Measurements from ENCODE around the gene PARVB. TPM values are rescaled to one million over a fixed set of nuclear protein-coding genes. Genes with fewer than 3 reads are reported as not detected.

The PARVB gene
- total RNA-seq, 1 donor from 2014 or later = 22.1 TPM

DNA sequence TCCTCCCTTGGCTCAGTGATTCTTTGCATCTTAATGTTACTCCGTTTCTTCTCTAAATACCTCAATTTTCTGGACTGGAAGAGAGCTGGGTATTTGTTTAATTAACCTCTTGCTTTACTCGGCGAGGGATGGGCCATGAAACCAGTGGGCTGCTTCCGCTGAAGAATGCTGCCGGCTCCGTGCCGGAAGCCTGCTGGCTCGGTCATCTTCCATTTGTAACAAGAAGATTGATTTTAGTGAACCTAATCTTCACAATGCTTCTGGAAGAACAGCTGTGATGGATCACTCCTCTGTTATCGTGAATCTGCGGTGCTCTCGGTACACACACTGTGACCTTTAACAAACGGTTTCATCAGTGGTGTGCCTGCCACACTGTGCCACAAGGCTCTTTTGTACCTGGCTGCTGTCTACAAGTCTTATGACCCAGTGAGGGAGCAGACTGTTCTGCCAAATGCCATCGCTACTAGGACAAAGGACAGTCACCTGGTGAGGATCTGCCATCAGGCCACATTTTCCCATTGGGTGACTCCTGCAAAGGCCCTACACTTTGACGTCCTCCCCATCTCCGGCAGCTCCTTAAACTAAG lies 25.3 kb upstream of the PARVB start:
- Mint-ChIP-seq H3K36me3 (peaks cover 35% of the 10 kb centered on the region), H3K27ac (no peak overlapping the region), H3K4me1 (peaks cover 14% of the 10 kb centered on the region), H3K9me3 (no peaks in the 10 kb centered on the region), H3K27me3 (ENCODE audit: low read depth) (no peaks in the 10 kb centered on the region), H3K4me3 (no peak overlapping the region)
- TF ChIP-seq, protein P1, sequence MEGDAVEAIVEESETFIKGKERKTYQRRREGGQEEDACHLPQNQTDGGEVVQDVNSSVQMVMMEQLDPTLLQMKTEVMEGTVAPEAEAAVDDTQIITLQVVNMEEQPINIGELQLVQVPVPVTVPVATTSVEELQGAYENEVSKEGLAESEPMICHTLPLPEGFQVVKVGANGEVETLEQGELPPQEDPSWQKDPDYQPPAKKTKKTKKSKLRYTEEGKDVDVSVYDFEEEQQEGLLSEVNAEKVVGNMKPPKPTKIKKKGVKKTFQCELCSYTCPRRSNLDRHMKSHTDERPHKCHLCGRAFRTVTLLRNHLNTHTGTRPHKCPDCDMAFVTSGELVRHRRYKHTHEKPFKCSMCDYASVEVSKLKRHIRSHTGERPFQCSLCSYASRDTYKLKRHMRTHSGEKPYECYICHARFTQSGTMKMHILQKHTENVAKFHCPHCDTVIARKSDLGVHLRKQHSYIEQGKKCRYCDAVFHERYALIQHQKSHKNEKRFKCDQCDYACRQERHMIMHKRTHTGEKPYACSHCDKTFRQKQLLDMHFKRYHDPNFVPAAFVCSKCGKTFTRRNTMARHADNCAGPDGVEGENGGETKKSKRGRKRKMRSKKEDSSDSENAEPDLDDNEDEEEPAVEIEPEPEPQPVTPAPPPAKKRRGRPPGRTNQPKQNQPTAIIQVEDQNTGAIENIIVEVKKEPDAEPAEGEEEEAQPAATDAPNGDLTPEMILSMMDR (IDR thresholded peaks at IDR 0.05; ENCODE audit: unreplicated experiment) = no peak
- no peak for DNase-seq (ENCODE audit: low spot score in 2 of 2, unreplicated experiment in 2 of 2)

DNA sequence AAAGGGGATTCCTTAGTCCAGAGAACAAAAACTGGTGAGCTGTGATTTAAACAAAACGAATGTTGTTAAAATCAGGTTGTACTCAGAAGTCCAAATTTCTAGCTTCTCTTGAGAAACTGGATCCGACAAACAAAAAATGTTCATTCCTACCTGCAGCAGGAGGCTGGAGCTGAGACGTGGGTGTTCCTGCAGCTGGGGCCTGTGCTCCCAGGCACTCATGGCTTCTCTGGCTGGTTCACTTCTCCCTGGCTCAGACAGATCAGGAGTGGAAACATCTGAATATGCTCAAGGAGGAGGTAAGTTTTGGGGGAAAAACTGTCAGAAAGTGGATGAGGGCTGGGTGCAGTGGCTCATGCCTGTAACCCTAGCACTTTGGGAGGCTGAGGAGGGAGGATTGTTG lies 24.7 kb upstream of the PARVB start:
- Mint-ChIP-seq H3K27ac (no peak overlapping the region), H3K9me3 (no peaks in the 10 kb centered on the region), H3K27me3 (ENCODE audit: low read depth) (no peaks in the 10 kb centered on the region), H3K4me3 (no peak overlapping the region), H3K4me1 (peaks cover 19% of the 10 kb centered on the region), H3K36me3 (peaks cover 32% of the 10 kb centered on the region)
- DNase-seq (ENCODE audit: low spot score in 2 of 2, unreplicated experiment in 2 of 2) = no peak
- TF ChIP-seq, protein P1 (IDR thresholded peaks at IDR 0.05; ENCODE audit: unreplicated experiment) = no peak

DNA sequence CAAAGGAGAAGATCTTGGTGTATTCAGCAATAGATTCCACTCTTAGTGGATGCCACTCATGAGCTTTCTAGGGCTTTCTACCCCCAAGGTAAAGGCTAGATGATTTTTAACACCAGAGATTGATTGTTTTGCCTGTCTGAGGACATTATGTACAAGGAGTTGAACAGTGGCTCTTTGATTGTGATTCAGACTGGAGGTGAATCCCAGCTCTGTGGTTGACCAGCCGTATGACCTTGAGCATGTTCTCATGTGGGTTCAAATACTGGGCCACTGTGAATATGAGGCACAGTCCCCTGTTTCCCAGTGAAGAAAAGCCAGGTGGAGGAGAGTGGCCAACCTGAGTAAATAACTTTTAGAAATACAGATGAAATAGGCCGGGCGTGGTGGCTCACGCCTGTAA lies 24.0 kb upstream of the PARVB start:
- Mint-ChIP-seq H3K36me3 (peaks cover 26% of the 10 kb centered on the region), H3K27ac (no peak overlapping the region), H3K4me3 (no peak overlapping the region), H3K4me1 (peaks cover 22% of the 10 kb centered on the region), H3K27me3 (ENCODE audit: low read depth) (no peaks in the 10 kb centered on the region), H3K9me3 (no peaks in the 10 kb centered on the region)
- no peak for DNase-seq (ENCODE audit: low spot score in 2 of 2, unreplicated experiment in 2 of 2)
- TF ChIP-seq, protein P1 (IDR thresholded peaks at IDR 0.05; ENCODE audit: unreplicated experiment) = no peak

DNA sequence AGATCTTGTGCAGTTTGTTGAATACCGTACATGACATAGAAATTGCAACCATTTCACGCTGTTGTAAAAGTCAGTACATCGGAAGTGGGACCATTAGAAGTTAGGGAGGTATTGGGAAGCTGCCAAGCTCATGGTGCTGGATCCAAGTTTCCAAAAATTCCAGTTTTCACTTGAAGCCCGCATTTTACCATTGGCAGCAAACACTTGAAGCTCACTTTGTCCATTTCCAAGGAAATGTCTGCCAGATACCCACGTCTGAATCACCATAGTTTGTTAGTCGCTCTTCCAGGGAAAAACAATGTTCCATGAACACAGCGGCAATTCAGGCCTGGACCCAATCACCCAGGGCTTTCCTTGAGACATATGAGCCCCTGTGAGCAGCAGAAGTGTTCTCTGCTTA lies 22.6 kb upstream of the PARVB start:
- Mint-ChIP-seq H3K36me3 (peaks cover 30% of the 10 kb centered on the region), H3K27ac (no peak overlapping the region)
- DNase-seq (ENCODE audit: low spot score in 2 of 2, unreplicated experiment in 2 of 2) = no peak

GRCh38 chr22:44002324-44002723 lies 21.8 kb upstream of the PARVB start:
- H3K36me3 Mint-ChIP-seq = peaks cover 32% of the 10 kb centered on the region
- TF ChIP-seq, protein P1 (IDR thresholded peaks at IDR 0.05; ENCODE audit: unreplicated experiment) = no peak
- DNase-seq (ENCODE audit: low spot score in 2 of 2, unreplicated experiment in 2 of 2) = no peak
- H3K27ac Mint-ChIP-seq = peak overlapping the region; percentile 53
- no peak overlapping the region for H3K4me3 Mint-ChIP-seq
- peaks cover 7% of the 10 kb centered on the region for H3K9me3 Mint-ChIP-seq
- peaks cover 22% of the 10 kb centered on the region for H3K4me1 Mint-ChIP-seq
- no peaks in the 10 kb centered on the region for H3K27me3 Mint-ChIP-seq (ENCODE audit: low read depth)

More for the DNA sequence above, 22.6 kb upstream of the PARVB start:
- peaks cover 7% of the 10 kb centered on the region for H3K9me3 Mint-ChIP-seq
- H3K4me3 Mint-ChIP-seq = no peak overlapping the region
- peaks cover 22% of the 10 kb centered on the region for H3K4me1 Mint-ChIP-seq
- H3K27me3 Mint-ChIP-seq (ENCODE audit: low read depth) = no peaks in the 10 kb centered on the region
- TF ChIP-seq, protein P1 (IDR thresholded peaks at IDR 0.05; ENCODE audit: unreplicated experiment) = no peak

DNA sequence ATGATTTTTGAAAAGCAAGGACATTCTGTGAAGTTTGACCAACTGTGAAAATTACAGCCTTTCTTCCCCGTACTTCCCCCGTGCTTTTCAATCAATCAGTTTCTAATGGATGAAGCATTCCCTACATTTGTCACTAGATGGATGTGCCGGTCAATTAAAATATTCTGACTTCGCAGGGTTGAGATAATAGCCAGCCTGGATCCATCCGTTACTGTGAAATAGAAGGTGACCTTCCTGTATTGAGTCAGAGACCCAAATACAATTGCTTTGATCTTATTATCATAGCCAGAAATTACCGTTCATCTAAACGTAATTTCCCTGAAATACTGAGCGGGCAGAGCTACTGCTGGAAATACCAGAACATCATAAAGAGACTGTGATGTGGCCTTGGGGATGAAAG lies 21.1 kb upstream of the PARVB start:
- TF ChIP-seq, protein P1 (IDR thresholded peaks at IDR 0.05; ENCODE audit: unreplicated experiment) = no peak
- H3K4me3 Mint-ChIP-seq = no peak overlapping the region
- peaks cover 22% of the 10 kb centered on the region for H3K4me1 Mint-ChIP-seq
- H3K9me3 Mint-ChIP-seq = peaks cover 7% of the 10 kb centered on the region
- no peak for DNase-seq (ENCODE audit: low spot score in 2 of 2, unreplicated experiment in 2 of 2)
- H3K27ac Mint-ChIP-seq = no peak overlapping the region
- peaks cover 28% of the 10 kb centered on the region for H3K36me3 Mint-ChIP-seq
- H3K27me3 Mint-ChIP-seq (ENCODE audit: low read depth) = no peaks in the 10 kb centered on the region
